Activated naive CD8-positive, alpha-beta T cell (primary cell): ENCODE measurements around the gene OR5B2.
"Not testable (repeated sequence)": the region's sequence is repeated elsewhere in the genome, so short reads cannot be mapped to it uniquely, and the experiment has no call there.

Experiments used
- H3K27ac Mint-ChIP-seq: one replicate; pipeline ENCODE4 v1.8.0; 2021; ENCODE audit warnings: mixed read lengths
- H3K27me3 Mint-ChIP-seq: one replicate; pipeline ENCODE4 v1.8.0; 2021; ENCODE audit warnings: mixed read lengths
- H3K36me3 Mint-ChIP-seq: one replicate; pipeline ENCODE4 v1.8.0; 2021; ENCODE audit warnings: mixed read lengths
- H3K4me1 Mint-ChIP-seq: one replicate; pipeline ENCODE4 v1.8.0; 2021; ENCODE audit warnings: low read depth, mixed read lengths
- H3K4me3 Mint-ChIP-seq: one replicate; pipeline ENCODE4 v1.8.0; 2021; ENCODE audit warnings: mild to moderate bottlenecking, mixed read lengths
- H3K9me3 Mint-ChIP-seq: one replicate; pipeline ENCODE4 v1.8.0; 2021; ENCODE audit warnings: low read depth, mixed read lengths

The OR5B2 gene

DNA sequence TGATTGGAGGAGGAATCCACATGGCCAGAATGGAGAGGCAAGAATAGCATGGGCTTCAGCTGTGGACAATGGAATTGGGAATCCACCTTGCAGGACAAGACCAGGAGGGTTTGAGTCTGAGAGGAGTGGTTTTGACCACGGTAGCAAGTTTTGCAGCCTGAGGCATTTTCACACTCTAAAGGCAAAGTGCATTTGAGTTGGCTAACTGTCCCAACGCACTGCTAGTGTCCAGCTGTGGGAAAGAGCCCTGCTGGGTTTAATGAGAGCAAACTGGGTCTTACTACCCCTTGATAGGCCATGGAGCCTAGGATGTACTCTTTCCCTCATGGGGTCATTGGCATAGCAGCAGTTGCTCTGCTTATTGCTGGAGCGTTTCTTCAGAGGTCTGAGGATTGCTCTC, at the start of gene OR5B2:
TSS of gene OR5B2 (minus strand) at position 101 of the 400 bp plus-strand sequence. CDS start 4,860 bp downstream, outside the sequence.
- Mint-ChIP-seq H3K9me3 (peaks cover 13% of the 10 kb centered on the region), H3K27ac (no peak within 1 kb of the TSS), H3K36me3 (peaks cover 6% of the 10 kb centered on the region), H3K4me1 (no peaks in the 10 kb centered on the region), H3K4me3 (no peak within 1 kb of the TSS), H3K27me3 (peaks cover 5% of the 10 kb centered on the region)

DNA sequence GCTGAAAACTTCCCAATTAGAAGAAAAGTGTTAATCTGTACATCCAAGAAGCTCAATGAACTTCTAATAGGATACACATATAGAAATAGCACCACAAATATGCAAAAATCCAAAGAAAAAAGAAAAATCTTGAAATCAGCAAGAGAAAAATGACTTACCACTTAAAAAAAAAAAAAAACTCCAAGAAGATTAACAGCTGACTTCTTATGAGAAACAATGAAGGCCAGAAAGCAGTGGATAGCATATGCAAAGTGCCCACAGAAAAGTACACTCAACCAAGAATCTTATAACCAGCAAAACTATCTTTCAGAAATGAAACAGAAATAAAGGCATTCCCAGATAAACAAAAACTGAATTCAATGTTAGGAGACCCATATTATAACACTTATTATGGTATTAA, 44.0 kb upstream of the OR5B2 start:
- H3K4me3 Mint-ChIP-seq, result no peak overlapping the region
- H3K36me3 Mint-ChIP-seq, result peaks cover 27% of the 10 kb centered on the region
- H3K9me3 Mint-ChIP-seq, result peaks cover 27% of the 10 kb centered on the region
- H3K4me1 Mint-ChIP-seq, result no peaks in the 10 kb centered on the region
- no peak overlapping the region for H3K27ac Mint-ChIP-seq
- H3K27me3 Mint-ChIP-seq, result peaks cover 2% of the 10 kb centered on the region

DNA sequence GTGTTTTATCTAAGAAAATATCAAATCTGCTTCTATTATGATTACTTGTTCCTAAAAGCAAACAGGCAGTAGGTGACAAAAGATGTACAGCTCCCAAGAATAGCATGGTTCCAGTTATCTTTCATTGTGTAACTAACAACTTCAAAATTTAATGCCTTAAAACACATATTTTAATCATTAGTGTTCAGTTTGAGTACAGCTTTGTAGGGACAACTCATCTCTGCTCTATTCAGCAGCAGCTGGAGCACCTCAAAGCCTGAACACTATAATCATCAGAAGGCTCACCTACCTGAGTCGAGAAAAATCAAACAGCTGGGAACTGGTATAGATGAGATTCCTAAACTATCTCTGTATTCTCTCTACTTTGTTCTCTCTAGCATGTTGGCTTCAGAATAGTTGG, 38.4 kb upstream of the OR5B2 start:
- no peak overlapping the region for H3K27ac Mint-ChIP-seq
- no peaks in the 10 kb centered on the region for H3K4me1 Mint-ChIP-seq
- no peak overlapping the region for H3K4me3 Mint-ChIP-seq
- H3K27me3 Mint-ChIP-seq, result no peaks in the 10 kb centered on the region
- H3K9me3 Mint-ChIP-seq, result peaks cover 12% of the 10 kb centered on the region
- peaks cover 6% of the 10 kb centered on the region for H3K36me3 Mint-ChIP-seq

DNA sequence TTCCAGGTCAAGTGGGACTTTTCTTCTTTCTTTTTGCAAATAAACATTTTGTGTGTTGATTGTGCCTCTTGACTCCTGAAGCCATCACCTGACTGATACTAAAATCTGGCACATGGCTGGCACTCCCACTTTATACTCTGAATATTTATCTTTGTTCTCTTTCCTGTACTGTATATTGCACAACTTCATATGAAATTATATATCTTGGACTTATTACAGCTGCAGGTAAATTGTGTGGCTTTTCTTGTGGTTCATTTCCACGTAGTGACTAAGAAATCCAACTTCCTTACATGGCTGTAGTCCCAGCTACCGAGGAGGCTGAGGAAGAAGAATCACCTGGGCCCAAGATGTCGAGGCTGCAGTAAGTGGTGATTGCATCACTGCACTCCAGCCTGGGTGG, 37.8 kb upstream of the OR5B2 start:
- H3K9me3 Mint-ChIP-seq, result peaks cover 9% of the 10 kb centered on the region
- H3K27ac Mint-ChIP-seq, result no peak overlapping the region
- H3K4me1 Mint-ChIP-seq, result no peaks in the 10 kb centered on the region
- peaks cover 5% of the 10 kb centered on the region for H3K36me3 Mint-ChIP-seq
- H3K4me3 Mint-ChIP-seq, result no peak overlapping the region
- no peaks in the 10 kb centered on the region for H3K27me3 Mint-ChIP-seq

DNA sequence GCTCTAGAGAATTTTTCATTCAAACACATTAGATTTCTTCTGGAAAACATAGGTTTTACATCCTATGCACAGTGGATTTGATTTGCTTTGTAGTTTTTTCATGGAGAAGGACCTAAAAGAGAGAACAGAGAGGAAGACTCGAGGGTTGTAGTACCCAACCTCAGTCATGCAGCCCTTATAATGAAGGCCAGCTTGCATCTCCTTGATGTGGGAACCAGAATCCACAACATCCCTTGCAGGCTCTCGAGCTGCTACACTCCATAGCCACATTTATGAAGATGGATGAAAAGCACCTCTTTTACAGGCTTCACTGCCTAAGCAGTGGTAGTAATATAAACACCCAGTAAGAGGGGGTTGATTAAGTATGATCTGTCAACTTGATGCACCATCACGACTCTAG, 23.7 kb upstream of the OR5B2 start:
- H3K4me3 Mint-ChIP-seq, result no peak overlapping the region
- peaks cover 2% of the 10 kb centered on the region for H3K36me3 Mint-ChIP-seq
- peaks cover 11% of the 10 kb centered on the region for H3K4me1 Mint-ChIP-seq
- H3K9me3 Mint-ChIP-seq, result peaks cover 4% of the 10 kb centered on the region
- H3K27ac Mint-ChIP-seq, result no peak overlapping the region
- no peaks in the 10 kb centered on the region for H3K27me3 Mint-ChIP-seq

DNA sequence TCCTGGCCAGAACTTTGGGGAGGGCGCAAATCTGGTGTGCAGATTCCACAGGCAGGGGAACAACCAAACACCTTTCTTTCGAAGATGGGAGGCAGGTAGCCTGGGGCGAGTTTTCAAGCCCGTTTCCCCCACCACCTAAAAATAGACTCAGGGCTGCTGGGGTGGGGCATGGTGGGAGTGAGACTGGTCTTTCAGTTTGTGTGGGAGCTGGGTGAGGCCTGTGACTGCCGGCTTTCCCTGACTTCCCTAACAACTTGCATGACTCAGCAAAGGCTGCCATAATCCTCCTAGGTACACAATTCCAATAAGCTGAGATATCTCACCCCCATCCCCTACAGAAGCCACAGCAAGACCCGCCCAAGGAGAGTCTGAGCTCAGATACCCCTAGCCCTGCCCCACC, 18.4 kb upstream of the OR5B2 start:
- H3K27me3 Mint-ChIP-seq, result no peaks in the 10 kb centered on the region
- peaks cover 6% of the 10 kb centered on the region for H3K9me3 Mint-ChIP-seq
- H3K4me1 Mint-ChIP-seq, result peaks cover 5% of the 10 kb centered on the region
- H3K36me3 Mint-ChIP-seq, result peaks cover 3% of the 10 kb centered on the region
- no peak overlapping the region for H3K27ac Mint-ChIP-seq
- H3K4me3 Mint-ChIP-seq, result no peak overlapping the region

DNA sequence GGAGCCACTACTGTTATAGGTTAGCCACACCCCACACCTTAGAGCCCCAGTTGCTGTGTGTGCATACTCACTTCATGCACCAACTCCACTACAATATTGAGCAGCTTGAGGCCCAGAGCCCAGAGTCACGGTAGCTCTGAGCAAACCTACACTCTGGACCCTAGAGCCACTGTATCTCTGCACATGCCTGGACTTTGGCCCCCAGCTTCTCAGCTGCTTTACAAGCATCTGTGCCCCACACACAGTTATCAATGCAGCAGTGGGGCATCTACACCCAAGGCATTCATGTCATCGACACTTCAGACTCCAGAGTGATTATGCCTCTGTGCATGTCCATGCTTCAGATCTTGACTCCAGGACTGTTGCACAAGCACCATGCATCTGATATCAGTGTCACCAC, 16.4 kb upstream of the OR5B2 start:
- H3K36me3 Mint-ChIP-seq, result peaks cover 4% of the 10 kb centered on the region
- no peaks in the 10 kb centered on the region for H3K27me3 Mint-ChIP-seq
- no peak overlapping the region for H3K27ac Mint-ChIP-seq
- peaks cover 6% of the 10 kb centered on the region for H3K9me3 Mint-ChIP-seq
- no peak overlapping the region for H3K4me3 Mint-ChIP-seq
- H3K4me1 Mint-ChIP-seq, result no peaks in the 10 kb centered on the region

DNA sequence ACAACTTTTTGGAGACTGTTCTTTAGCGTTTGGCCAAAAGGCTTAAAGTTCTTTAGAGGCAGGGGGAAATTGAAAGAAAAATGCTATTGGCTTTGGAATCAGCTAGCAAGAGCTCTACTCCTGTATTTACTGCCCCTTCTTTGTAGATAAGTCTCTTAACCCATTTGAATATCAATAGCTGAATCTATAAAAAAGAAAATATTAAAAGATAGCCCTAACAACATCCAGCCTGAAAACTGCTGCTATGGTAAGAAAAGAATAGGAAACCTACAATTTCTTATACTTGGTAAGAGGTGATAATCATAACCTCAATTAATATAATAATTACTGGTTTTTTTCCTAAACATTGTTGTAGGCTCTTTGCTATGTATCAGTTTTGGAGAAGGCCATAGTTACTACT, 14.2 kb upstream of the OR5B2 start, which contains the start of gene OR5B12:
TSS of gene OR5B12 (minus strand) at position 101 of the 400 bp plus-strand sequence. CDS start 2,085 bp downstream, outside the sequence.
- Mint-ChIP-seq H3K4me3 (no peak within 1 kb of the TSS), H3K36me3 (peaks cover 11% of the 10 kb centered on the region), H3K4me1 (no peaks in the 10 kb centered on the region), H3K27me3 (no peaks in the 10 kb centered on the region), H3K27ac (no peak within 1 kb of the TSS), H3K9me3 (peaks cover 5% of the 10 kb centered on the region)

DNA sequence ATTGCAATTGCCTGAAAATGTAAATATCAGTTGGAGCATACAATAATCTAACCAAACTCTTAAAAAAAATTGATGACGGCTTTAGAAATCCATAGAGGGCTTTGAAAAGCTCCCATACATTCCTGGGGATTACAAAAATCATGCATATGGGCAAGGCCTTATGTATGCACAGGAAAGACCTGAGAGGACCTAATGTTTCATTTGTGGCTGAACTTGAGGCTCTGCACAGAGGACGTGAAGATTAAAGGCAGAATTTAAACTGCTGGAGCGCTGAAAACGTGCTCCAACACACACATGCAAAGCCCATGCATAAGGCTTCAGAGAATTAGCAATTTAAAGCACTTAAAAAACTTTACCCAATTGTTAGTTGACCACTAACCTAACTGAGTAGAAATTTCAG, 10.6 kb upstream of the OR5B2 start:
- Mint-ChIP-seq H3K27me3 (no peaks in the 10 kb centered on the region), H3K4me1 (no peaks in the 10 kb centered on the region), H3K27ac (no peak overlapping the region), H3K36me3 (peaks cover 10% of the 10 kb centered on the region), H3K9me3 (no peaks in the 10 kb centered on the region), H3K4me3 (no peak overlapping the region)

DNA sequence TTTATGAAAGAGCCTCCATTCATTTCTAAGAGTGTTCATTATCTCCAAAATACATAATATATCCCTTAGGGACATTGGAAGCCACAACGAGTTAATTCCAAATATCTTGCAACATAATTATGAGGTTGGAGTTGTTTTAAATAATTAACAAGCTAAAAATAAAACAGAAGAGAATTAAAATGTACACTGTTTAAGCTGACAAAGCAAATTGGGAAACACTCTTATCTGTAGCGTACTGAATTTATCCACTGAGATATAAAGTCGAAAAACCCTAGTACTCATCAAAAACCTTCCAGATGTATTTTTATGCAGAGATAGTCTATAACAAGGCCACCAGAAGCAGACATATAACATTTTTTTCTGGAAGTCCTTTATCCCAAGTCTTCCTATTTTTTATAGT, 6.3 kb upstream of the OR5B2 start:
- H3K27me3 Mint-ChIP-seq, result peaks cover 2% of the 10 kb centered on the region
- peaks cover 11% of the 10 kb centered on the region for H3K36me3 Mint-ChIP-seq
- H3K4me1 Mint-ChIP-seq, result no peaks in the 10 kb centered on the region
- no peak overlapping the region for H3K4me3 Mint-ChIP-seq
- no peak overlapping the region for H3K27ac Mint-ChIP-seq
- peaks cover under 1% of the 10 kb centered on the region for H3K9me3 Mint-ChIP-seq

DNA sequence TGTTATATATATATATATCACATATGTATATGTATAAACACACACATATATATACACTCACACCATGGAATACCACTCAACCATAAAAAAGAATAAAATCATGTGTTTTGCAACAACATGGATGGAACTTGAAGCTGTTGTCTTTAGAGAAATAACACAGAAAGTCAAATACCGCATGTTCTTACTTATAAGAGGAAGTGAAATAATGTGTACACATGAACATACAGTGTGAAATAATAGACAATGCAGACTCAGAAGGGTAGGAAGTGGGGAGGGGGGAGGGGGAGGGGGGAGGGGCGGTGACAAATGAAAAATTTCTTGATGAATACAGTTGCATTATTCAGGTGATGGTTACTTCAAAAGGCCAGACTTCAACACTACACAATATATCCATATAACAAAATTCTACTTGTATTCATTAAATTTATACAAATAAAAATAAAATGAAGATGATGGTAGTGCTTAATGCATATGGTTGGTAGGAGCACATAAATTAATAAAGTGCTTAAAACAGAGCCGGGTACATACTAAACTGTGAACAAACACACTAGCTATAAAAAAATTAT, 5.8 kb upstream of the OR5B2 start:
- Mint-ChIP-seq H3K9me3 (peaks cover 5% of the 10 kb centered on the region), H3K36me3 (peaks cover 12% of the 10 kb centered on the region), H3K4me1 (no peaks in the 10 kb centered on the region), H3K27ac (no peak overlapping the region), H3K27me3 (peaks cover 5% of the 10 kb centered on the region), H3K4me3 (no peak overlapping the region)

DNA sequence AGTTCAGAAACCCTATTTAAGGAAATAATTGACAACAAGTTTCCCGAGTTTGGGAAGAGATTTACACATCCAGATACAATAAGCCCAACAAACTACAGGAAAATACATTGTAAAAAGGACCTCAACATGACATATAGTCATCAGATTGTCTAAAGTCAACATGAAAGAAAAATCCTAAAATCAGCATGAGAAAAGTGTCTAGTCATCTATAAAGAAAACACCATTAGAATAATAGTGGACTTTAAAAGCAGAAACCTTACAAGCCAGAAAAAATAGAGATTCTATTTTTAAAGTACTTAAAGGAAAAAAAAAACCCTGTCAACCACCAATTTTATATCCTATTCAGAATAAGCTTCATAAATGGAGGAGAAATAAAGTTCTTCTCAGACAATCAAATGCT, 1.4 kb upstream of the OR5B2 start:
- peaks cover 5% of the 10 kb centered on the region for H3K27me3 Mint-ChIP-seq
- H3K4me3 Mint-ChIP-seq, result no peak overlapping the region
- H3K4me1 Mint-ChIP-seq, result no peaks in the 10 kb centered on the region
- no peak overlapping the region for H3K27ac Mint-ChIP-seq
- peaks cover 13% of the 10 kb centered on the region for H3K9me3 Mint-ChIP-seq
- H3K36me3 Mint-ChIP-seq, result peaks cover 6% of the 10 kb centered on the region

DNA sequence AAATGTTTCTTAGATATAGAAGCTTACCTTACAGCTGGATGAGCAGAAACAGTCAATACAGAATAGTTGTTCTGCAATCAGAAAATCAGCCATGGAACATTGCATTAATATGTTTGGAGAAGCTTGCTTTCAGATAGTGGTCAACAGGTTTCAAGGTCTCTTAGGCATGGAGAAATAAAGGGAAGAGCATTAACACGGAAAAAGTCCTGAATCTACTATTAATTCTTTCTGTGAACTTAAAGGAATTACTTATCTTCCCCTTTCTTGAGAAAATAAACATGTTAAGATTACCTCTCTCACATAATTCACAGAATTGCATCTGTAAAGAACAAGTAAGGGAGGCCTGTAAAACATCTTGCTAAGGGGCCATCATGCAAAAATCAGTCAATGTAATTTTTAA, 21.1 kb downstream of the OR5B2 start, which contains the start of gene OR5B3:
TSS of gene OR5B3 (minus strand) at position 101 of the 400 bp plus-strand sequence. CDS start 3,465 bp downstream, outside the sequence.
- peaks cover 3% of the 10 kb centered on the region for H3K27me3 Mint-ChIP-seq
- no peak within 1 kb of the TSS for H3K27ac Mint-ChIP-seq
- H3K9me3 Mint-ChIP-seq, result peaks cover 21% of the 10 kb centered on the region
- no peaks in the 10 kb centered on the region for H3K4me1 Mint-ChIP-seq
- no peak within 1 kb of the TSS for H3K4me3 Mint-ChIP-seq
- H3K36me3 Mint-ChIP-seq, result peaks cover 22% of the 10 kb centered on the region

DNA sequence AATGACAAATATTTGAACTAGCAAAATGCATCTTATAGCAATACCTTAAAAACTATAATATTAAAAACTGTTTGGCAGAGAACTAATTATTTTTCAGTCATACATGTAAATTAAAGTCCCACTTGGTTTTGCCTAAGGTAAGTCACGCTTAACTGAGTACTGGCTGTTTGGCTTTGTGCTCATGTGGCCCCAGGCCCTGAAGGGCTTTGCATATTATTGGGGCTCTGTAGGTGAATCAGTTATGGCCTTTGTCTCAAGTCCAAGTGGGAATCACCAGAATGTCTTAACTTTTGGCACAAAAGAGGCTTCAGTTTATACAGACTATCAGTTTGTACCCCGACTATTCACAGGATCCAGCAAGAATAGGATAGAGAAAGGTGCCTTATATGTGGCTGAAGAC, 28.3 kb downstream of the OR5B2 start:
- not testable (repeated sequence) for H3K4me1 Mint-ChIP-seq, H3K27me3 Mint-ChIP-seq, H3K27ac Mint-ChIP-seq, H3K9me3 Mint-ChIP-seq, H3K4me3 Mint-ChIP-seq, H3K36me3 Mint-ChIP-seq

DNA sequence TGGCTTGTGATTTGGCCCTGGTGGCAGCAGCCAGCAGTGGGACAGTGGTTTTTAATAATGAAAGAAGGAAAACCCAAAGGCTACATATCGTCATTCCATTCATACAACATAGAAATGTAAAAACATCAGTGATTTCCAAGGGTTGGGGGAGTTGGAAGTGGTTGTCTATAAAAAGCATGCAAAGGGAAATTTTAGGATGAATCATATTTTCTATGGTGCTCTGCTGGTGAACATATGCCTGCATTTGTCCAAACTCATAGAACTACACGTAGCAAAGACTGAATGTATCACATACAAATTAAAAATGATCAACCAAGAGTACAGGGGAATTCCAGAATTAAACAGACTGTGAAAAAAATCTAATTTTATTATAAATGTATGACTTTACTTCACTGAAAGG, 32.3 kb downstream of the OR5B2 start:
- H3K36me3 Mint-ChIP-seq, result peaks cover 9% of the 10 kb centered on the region
- no peak overlapping the region for H3K4me3 Mint-ChIP-seq
- H3K27ac Mint-ChIP-seq, result no peak overlapping the region
- H3K27me3 Mint-ChIP-seq, result no peaks in the 10 kb centered on the region
- H3K4me1 Mint-ChIP-seq, result no peaks in the 10 kb centered on the region
- peaks cover 11% of the 10 kb centered on the region for H3K9me3 Mint-ChIP-seq

DNA sequence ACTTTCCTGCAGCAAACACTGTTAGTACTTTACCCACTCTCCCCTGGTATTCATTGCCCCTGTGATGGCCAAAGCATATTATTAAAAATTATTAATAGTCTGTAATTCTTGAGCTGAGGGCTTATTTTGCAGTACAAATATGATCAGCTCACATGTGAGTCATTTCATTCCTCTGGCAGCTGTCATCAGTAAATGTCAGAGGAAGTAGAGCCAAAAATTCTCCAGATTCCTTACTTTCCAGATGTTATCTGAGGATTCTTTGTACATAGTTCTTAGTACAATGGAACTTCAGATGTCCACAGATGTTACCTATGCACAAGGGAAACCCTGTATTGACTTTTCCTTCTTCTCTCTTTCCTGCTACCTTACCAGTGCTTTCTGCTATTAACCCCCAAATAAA, 33.7 kb downstream of the OR5B2 start:
- H3K9me3 Mint-ChIP-seq, result peaks cover 11% of the 10 kb centered on the region
- H3K27ac Mint-ChIP-seq, result no peak overlapping the region
- peaks cover 9% of the 10 kb centered on the region for H3K36me3 Mint-ChIP-seq
- no peaks in the 10 kb centered on the region for H3K27me3 Mint-ChIP-seq
- no peaks in the 10 kb centered on the region for H3K4me1 Mint-ChIP-seq
- H3K4me3 Mint-ChIP-seq, result no peak overlapping the region
